ENCODE measurements around the gene VAX1. TPM values are rescaled to one million over a fixed set of nuclear protein-coding genes. Genes with fewer than 3 reads are reported as not detected.

VAX1 gene
- total RNA-seq, 1 experiment from 2014 or later = not detected

Small RNA genes within 50 kb of the gene (microRNA-seq; reads per million reads assigned to microRNA genes)
- not detected for gene MIR3663 (ENCODE audit: borderline microRNAs expressed)

Other genes starting within 250 kb of the VAX1 start
- 21.3 and 22.1 TPM in 2 replicates for gene SHTN1, start 133.1 kb downstream of the VAX1 start, total RNA-seq (2021)
- gene KCNK18, start 59.2 kb upstream of the VAX1 start, total RNA-seq (2021) = not detected in 2 replicates
- 3.0 and 4.0 TPM in 2 replicates for gene SLC18A2, start 102.8 kb upstream of the VAX1 start, total RNA-seq (2021)
- gene PDZD8, start 237.2 kb upstream of the VAX1 start, total RNA-seq (2021) = 36.0 and 38.2 TPM in 2 replicates